HG03103 (cell line): ENCODE measurements around the gene CD53.
"Not testable (repeated sequence)": the region's sequence is repeated elsewhere in the genome, so short reads cannot be mapped to it uniquely, and the experiment has no call there.

Source experiments
- ATAC-seq: cut with Tn5 transposase; IDR thresholded peaks from one replicate; pipeline ENCODE4 v1.9.1; 2021; ENCODE audit warnings: low read depth; ENCODE audit not compliant: unreplicated experiment

The CD53 gene, protein sequence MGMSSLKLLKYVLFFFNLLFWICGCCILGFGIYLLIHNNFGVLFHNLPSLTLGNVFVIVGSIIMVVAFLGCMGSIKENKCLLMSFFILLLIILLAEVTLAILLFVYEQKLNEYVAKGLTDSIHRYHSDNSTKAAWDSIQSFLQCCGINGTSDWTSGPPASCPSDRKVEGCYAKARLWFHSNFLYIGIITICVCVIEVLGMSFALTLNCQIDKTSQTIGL

DNA sequence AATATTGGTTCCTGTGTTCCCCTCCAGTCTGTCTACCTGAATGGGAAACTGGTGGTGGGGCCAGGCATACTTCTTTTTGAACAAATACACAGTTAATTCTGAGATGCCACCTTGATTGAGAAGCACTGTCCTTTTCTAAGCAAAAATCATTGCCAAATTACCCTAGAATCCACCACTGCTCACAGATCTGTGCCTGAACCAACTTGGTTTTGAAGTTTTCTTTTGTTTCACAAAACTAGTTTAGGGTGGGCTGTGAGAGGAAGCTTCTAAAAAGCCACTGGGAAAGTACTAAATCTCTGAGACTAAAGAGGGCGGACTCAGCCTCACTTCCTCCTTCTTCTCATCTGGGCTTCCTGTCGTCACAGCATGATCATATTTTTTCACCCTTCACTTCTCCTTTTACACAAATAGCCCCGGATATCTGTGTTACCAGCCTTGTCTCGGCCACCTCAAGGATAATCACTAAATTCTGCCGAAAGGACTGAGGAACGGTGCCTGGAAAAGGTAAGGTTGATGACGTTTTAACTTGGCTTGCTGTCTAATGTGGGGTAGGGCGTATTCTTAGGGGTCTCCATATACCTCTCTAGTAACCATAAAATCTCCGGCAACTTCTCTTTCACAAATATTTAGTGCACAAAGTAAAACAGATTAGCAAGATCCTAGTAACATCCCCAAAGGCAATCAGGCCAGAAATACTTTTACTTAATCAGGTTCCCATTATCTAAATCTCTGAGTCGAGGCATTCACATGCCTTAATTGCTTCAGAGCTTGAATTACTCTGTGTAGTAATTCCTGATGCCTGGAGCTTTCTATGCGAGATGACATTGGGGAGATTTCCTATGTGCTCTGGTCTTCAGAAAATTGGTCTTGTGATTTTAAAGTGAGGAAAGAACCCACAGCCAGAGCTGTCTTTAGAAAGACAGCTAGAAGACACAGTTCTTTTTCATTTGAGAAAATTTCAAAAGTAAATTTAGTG, at the start of gene CD53:
Gene CD53, plus strand, starts transcription at position 404 of the 976 bp plus-strand sequence. CDS start 18,261 bp downstream, outside the sequence.
- ATAC-seq = peak; percentile 51

DNA sequence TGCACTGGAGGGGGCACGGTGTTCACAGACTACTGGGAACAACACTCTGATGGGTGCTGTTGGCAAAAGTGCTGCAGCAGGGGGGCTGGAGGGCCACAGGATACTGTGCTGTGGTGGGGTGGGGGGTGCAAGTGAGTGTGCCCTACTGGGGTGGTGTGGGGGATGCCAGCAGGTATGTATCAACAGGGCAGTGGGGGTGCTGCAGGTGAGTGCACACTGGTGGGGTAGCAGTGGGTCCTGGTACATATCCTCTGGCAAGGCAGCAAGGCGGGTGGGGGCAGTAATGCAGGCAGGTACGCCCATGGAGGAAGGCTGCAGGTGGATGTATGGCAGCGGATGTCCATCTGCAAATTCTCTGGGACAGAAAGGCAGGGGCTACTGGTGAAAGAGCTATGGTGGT, 48.8 kb upstream of the CD53 start:
- no peak for ATAC-seq

DNA sequence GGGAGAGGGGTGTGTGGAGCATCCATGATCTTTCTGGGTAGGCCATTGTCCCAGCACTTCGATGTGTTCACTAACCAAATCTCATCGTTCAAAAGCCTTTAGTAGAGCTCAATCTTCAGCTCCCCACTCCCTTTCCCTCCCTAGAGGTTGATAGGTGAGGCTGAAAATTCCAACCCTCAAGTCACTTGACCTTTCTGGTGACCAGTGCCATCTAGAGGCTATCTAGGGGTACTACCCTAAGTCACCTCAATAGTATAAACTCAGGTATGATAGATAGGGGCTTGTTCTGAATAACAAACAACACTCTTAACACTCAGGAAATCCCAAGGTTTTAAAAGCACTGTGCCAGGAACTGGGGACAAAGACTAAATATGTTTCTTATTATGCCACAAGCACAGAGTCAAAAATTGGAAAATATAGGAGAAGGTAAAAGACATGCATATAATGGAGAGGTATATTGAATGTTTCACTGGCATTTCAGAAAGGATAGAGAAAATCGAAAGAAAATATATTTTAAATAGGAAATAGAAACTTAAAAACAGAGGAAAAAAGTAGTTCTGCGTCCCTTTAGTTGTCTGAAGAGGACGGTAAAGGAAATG, 42.9 kb upstream of the CD53 start:
- no peak for ATAC-seq

DNA sequence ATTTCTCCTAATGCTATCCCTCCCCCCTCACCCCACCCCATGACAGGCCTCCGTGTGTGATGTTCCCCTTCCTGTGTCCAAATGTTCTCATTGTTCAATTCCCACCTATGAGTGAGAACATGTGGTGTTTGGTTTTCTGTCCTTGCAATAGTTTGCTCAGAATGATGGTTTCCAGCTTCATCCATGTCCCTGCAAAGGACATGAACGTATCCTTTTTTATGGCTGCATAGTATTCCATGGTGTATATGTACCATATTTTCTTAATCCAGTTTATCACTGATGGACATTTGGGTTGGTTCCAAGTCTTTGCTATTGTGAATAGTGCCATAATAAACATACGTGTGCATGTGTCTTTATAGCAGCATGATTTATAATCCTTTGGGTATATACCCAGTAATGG, 39.2 kb upstream of the CD53 start:
- ATAC-seq = not testable (repeated sequence)

DNA sequence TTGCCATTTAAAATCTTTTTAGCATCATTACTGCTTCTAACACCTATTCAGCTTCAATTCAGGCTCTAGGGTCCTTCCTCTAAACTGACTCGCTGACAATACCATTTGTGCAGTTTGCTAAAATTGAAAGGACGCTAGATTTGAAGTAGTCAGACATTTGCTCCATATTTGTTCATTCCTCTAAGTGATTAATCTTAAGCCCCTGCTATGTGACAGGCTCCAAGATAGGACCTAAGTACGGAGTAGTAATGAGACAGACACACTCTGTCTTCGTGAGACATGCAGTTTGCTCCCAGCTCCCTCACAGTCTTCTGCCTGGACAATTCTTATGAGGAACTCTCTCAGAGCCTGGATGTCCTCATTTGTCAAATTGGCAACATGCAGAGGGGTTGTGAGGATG, 26.1 kb upstream of the CD53 start:
- ATAC-seq = no peak

DNA sequence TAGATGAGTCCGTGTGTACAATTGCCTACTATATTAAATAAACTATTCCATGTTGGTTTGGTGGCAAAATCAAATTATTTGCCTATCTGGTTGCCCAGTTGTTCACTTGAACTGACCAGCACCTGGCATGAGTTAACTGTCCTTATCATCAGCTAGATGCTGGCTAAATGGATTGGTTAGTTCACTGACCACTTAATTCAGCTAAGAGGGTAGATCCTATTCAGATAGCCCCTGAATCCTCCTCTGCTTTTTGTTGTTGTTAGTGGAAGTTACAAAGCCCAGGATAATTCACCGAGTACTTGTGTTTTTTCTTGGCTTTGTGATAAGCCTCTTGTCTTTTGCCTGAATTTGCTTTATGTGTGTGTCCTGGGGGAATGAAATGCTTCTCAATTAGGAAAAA, 22.8 kb upstream of the CD53 start:
- ATAC-seq = no peak

DNA sequence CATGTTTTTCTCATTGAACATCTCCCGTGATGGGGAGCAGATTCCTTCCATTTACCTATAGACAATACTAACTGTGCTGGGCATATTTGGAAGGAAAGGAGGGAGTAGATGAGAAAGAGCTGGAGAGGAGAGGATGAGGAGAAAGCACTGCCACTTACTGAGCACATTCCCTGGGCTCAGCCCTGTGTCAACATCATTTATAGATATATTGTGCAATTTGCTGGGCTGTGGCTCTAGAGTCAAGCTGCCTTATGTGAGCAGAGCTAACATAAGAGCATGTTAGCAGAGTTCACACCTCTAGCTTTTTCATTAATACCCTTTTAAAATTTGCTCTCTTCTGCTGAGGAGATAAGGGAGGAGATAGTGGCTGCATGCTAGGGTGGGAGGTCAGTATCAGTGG, 22.3 kb upstream of the CD53 start:
- no peak for ATAC-seq

DNA sequence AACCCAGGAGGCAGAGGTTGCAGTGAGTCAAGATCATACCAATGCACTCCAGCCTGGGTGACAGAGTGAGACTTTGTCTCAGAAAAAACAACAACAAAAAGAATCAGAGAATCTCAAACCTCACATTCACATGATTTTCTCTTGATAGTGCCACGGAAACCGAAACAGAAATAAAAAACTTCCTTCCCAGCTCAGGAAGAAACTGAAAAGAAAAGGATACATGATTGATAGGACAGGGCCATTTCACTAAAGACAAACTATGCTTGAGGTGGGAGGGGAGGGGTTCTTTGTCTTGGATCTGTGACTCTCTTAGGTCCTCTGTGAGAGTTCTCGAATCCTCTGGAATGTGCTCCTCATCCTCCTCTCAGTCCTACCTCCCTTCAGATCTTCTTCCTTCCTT, 19.8 kb upstream of the CD53 start:
- ATAC-seq = no peak

DNA sequence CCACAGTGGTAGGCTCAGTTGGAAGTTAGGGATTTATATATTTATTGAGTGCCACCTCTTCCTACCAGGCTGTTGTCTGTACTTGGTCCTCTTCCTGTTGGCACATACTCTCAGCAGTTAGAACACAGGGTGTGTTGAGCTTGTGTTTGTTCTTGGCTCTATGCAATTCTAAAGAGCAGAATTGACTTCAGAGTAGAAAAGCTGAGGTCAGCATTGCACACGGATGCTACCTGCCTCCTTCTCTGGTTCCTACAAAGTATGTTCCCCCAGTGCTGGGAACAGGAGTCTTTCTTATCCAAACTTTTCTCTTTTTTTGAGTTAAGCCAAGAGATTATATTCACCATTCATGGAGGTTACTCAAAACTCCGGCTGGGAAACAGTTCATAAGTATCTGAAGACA, 16.5 kb upstream of the CD53 start:
- no peak for ATAC-seq

DNA sequence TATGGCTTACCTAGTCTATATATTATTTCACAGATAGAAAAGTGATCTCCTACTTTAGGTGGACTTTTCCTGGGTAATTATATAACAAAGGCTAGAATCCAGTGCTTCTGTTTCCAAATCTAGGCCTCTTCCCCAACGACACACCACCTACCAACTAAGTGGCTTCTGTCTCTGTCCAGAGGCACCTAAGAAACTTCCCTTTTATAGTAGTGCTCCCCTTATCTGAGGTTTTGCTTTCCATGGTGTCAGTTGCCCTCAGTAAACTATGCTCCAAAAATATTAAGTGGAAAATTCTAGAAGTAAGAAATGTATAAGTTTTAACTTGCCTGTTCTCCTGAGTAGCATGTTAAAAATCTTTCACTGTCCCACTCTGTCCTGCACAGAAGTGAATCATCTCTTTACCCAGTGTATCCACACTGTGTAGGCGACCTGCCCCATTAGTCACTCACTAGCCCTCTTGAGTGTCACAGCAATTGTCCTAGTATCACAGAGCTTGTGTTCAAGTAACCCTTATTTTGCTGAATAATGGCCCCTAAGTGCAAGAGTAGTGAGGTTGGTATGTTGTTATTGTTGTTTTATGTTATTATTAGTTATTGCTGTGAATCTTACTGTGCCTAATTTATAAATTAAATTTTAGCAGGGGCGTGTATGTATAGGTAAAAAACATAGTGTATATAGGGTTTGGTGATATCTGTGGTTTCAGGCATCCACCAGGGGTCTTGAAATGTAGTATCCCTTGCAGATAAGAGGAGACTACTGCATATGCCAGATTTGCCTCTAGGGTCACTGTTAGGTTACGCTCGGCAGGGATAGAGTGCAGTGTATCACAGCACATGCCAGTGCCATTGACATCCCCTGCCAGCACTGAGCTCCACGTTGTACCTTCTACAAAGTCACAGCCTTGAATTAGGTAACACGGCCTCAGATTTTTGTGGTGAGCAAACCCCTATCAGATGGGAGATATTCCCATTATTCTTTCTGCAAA, 14.7 kb upstream of the CD53 start:
- ATAC-seq = no peak

DNA sequence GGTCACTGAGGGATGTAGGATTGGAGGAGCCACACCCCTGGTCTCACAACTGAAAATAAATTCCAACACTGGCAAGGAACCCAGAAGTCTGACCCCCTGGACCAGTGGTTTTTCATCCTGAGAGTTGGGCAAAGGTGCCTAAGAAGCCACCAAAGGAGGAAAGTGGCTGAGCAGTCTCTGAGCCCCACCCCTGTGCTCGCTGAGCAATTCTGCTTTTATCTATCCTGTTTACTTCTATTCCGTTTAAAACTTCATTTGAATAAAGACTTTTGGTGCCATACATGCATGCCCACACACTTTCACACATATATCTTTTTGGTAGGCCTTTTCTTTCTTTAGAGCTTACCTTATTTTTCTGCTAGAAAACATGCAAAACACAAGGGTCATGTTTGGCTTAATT, 13.9 kb upstream of the CD53 start:
- no peak for ATAC-seq

DNA sequence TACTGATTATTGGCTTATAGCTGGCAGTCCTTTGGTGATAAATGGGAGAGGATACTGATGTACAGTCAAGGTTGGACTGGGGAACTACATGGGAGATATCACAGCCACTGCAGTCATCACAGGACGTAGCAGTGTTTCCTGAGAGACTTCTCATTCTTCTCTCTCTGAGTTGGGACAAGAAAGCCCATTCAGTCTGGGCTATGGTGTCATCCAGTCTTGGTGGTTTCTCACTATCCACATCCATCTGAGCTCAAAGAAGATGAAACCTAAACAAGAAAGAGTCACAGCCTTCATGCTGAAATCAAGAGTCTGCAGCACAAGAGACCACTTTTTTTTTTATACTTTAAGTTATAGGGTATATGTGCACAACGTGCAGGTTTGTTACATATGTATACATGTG, 12.8 kb upstream of the CD53 start:
- no peak for ATAC-seq

DNA sequence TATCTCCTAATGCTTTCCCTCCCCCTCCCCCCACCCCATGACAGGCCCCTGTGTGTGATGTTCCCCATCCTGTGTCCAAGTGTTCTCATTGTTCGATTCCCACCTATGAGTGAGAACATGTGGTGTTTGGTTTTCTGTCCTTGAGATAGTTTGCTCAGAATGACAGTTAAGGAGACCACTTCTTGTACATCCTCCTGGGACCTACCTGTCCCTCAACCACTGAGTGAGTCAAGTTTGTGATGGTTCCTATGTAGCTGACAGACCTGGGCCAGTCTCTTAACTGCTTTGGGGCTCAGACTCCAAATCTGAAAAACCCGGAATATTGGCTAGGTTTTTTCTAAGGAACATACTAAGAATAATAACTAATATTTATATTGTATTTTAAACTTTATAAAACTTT, 12.3 kb upstream of the CD53 start:
- ATAC-seq = not testable (repeated sequence)

DNA sequence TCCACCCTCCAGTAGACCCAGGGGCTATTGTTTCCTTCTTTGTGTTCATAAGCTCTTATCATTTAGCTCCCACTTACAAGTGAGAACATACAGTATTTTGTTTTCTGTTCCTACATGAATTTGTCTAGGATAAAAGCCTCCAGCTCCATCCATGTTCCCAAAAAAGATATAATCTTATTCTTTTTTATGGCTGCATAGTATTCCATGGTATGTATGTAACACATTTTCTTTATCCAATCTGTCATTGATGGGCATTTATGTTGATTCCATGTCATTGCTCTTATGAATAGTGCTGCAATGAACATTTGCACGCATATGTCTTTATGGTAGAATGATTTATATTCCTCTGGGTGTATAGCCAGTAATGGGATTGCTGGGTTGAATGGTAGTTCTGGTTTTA, 11.0 kb upstream of the CD53 start:
- ATAC-seq = not testable (repeated sequence)

DNA sequence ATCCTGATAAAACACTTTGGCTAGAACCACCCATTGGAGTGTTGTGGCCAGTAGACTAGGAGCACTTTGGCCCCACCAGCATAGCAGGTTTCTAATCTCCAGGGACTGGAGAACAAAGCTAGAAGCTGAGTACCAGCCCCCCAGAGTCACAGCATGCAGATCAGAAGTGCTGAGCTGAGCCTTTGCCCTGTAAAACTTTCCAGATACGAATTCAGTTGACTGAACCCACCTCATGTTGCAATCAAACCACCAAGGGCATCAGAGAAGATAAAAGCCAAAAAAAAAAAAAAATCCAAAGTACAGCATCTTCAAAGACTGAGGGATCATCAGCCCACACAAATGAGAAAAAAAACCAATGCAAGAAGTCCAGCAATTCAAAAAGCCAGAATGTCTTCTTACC, 8.7 kb upstream of the CD53 start:
- ATAC-seq = no peak

DNA sequence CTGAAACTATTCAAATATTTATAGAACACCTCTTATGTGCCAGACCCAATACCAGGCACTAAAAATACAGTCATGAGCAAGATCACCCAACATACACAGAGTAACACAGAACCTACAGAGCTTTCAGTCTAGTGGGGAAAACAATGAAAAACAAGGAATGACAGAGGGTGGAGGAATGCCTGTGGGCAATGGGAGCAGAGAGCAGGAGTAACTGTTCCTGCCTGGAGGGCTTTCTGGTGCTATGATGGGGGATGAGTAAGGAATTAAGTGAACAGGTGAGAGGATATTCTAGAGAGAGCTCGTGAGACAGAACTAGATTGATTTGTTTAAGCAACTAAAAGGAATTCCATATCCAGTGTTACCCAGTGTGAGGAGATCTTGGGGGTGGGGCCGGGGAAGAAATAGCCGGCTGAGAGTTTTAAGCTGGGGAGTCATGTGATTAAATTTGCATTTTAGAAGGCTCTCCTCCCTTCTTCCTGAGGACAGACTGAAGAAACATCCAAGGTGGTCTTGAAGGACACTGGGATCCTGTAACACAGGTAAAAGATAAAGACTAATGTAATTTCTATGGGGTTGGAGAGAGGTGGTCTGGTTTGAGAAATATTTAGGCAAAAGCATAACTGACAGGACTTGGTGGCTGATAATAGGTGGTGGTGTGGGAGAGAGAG, 2.1 kb upstream of the CD53 start:
- ATAC-seq = no peak

DNA sequence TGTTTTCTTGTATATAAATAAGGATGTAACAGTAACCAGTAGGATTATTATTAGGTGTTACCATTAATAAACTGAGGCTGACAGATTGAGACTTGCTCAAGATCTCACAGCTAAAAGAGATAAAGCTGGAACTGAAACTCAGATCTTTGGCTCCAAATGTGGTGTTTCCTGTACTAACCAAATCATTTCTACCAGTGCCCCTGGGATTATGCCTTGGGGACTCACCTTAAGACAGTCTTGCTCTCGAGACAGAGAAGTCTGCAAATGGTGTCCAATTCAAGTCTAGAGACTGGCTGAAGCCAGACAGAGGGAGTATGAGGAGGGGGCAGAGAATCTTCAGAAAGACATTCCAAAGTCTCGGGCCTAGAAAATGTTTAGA, 593 bp upstream of the CD53 start:
- no peak for ATAC-seq

DNA sequence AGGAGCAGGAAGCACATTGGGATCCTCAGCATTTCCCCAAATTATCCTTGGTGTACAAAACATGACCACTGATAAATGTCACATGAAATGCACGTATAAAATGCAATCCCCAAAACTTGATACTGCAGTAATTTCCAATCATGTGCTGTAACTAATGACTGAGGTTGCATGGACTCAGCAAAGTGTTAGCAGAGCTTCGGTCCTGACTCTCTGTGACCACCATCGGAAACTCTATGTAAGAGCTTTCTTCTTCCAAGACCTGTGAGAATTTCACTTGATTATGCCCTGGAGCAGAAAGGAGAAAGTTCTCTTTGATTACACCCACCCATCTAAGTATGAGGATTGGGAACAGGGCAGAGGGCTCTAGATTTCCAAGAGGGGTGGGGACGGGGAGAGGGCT, 908 bp downstream of the CD53 start:
- ATAC-seq = no peak

DNA sequence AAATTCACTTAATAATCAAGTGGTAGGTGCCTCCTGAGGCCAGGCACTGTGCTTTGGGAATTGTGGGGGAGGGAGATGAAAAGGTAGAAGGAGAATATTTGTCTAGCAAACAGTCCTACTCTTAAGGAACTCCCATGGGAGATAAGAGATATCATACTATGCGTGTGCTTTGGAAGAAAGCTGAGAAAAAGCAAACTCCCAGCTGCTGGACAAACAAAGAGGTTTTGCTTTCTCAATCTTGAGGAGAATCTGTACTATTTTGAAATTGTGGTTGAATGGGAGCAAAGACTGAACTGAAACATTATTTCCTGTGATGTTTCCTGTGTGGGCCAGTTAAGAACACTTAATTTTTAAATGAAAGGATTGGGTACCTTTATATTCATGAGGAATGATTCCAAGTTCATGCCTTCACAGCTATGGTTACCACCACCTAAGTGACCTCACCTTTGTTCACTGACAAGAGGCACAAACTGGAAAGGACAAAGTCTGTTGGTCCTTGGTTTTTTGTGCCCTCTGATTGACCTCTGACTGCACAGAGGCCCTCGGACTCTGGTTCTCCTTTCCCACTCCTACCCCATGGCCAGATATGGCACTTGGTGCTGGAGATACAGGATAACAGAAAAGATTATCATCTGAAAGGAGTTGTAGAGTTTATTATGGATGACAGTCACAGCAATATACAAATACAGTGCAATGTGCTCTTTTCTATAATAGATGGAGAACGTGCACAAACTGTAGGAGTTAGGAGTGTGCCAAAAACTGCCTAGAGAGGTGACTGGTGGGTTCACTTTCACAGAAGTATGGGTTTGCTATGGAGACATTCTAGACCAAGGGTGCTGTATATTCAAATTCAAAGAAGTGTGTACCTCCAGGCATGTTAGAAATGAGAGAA, 1.6 kb downstream of the CD53 start:
- ATAC-seq = no peak
